ENCODE data around the gene KCNMB1.

- TF ChIP-seq ZNF274 (IDR thresholded peaks at IDR 0.05; ENCODE audit: low read depth, low read length), result no peak
- TF ChIP-seq YY1 (IDR thresholded peaks at IDR 0.05; ENCODE audit: insufficient read depth, insufficient read length), result no peak
- no peak for TF ChIP-seq SUZ12 (IDR thresholded peaks at IDR 0.05; ENCODE audit: extremely low read depth, insufficient read depth, insufficient read length)
These were observed 33.5 kb downstream of the KCNMB1 start for GRCh38 chr5:170355601-170356098.

Measured in NT2/D1 (cell line).